H1 (cell line): ENCODE results near the gene NUPR1. TPM values are rescaled to one million over a fixed set of nuclear protein-coding genes. Genes with fewer than 3 reads are reported as not detected.

Experiments
- CTCF ChIA-PET: fragments of 300-600 bp; sonication (Branson Sonifier 250); formaldehyde crosslinking; loops from one replicate; lab custom pipeline; 2021; ENCODE audit not compliant: partially characterized antibody; lab: Charles Lee
- POLR2A ChIA-PET: fragments of 300-600 bp; sonication (Branson Sonifier 250); formaldehyde crosslinking; loops from one replicate; lab custom pipeline; 2021; ENCODE audit warnings: inconsistent platforms; ENCODE audit not compliant: partially characterized antibody; lab: Charles Lee
- DNase-seq, 2 experiments: peaks; one replicate each; pipeline versions ENCODE4 v3.0.0 to v3.0.0-alpha.2; 2010 to 2022; ENCODE audit warnings: low spot score in 2 of 2, low read depth in 1 of 2, mixed read lengths in 1 of 2
- FAIRE-seq: peaks from 2 replicates; lab custom pipeline; 2011; peaks lifted over from hg19 to GRCh38; lab: Jason Lieb, UNC
- H2AFZ ChIP-seq: 2 replicates; pipeline ENCODE4 v1.8.1; 2012; ENCODE audit warnings: low read length, inconsistent platforms
- H2AK5ac ChIP-seq: 2 replicates; pipeline ENCODE4 v1.6.1; 2013; ENCODE audit warnings: low read depth, low read length
- H2BK120ac ChIP-seq: replicated peaks from 2 replicates; pipeline ENCODE3; 2013; ENCODE audit warnings: low read depth, low read length, inconsistent platforms
- H2BK12ac ChIP-seq: 2 replicates; pipeline ENCODE4 v1.6.1; 2013; ENCODE audit warnings: low read depth, low read length
- H2BK15ac ChIP-seq: 2 replicates; pipeline ENCODE4 v1.6.1; 2013; ENCODE audit warnings: low read length
- H2BK20ac ChIP-seq: 2 replicates; pipeline ENCODE4 v1.6.1; 2013; ENCODE audit warnings: low read length
- H2BK5ac ChIP-seq: 2 replicates; pipeline ENCODE4 v1.6.1; 2013; ENCODE audit warnings: low read depth, low read length
- H3K14ac ChIP-seq: 2 replicates; pipeline ENCODE4 v1.6.1; 2013; ENCODE audit warnings: inconsistent platforms; ENCODE audit not compliant: insufficient read length
- H3K18ac ChIP-seq: 2 replicates; pipeline ENCODE4 v1.6.1; 2013; ENCODE audit warnings: low read length; ENCODE audit errors: extremely low read depth
- H3K23ac ChIP-seq: 2 replicates; pipeline ENCODE4 v1.6.1; 2013; ENCODE audit warnings: inconsistent platforms; ENCODE audit not compliant: insufficient read length
- H3K23me2 ChIP-seq: 2 replicates; pipeline ENCODE4 v1.6.1; 2013; ENCODE audit warnings: low read depth, low read length
- H3K27ac ChIP-seq: 2 replicates; pipeline ENCODE4 v1.6.1; 2011; ENCODE audit warnings: low read depth, low read length, inconsistent platforms
- H3K27me3 ChIP-seq, 4 experiments: replicated peaks in 1 of 4; 1 replicate in 1 of 4; 2 replicates in 3 of 4; pipeline versions ENCODE4 v1.6.1 to v1.8.1; 2011 to 2013; ENCODE audit warnings: low read length in 3 of 4, mild to moderate bottlenecking in 3 of 4, inconsistent platforms in 2 of 4, mixed read lengths in 2 of 4, moderate library complexity in 1 of 4; ENCODE audit not compliant: control insufficient read depth in 3 of 4, insufficient read depth in 3 of 4; ENCODE audit errors: extremely low read depth in 1 of 4
- H3K36me3 ChIP-seq, 4 experiments: 2 replicates each; pipeline versions ENCODE4 v1.6.1 to v1.8.1; 2011 to 2013; ENCODE audit warnings: mild to moderate bottlenecking in 4 of 4, low read length in 3 of 4, moderate library complexity in 2 of 4, control low read depth in 1 of 4, inconsistent platforms in 1 of 4; ENCODE audit not compliant: insufficient read depth in 4 of 4, control insufficient read depth in 2 of 4
- H3K4ac ChIP-seq: replicated peaks from 2 replicates; pipeline ENCODE3; 2013; ENCODE audit warnings: low read length, low read depth, mixed read lengths, inconsistent platforms; ENCODE audit not compliant: insufficient read length
- H3K4me1 ChIP-seq, 4 experiments: replicated peaks in 1 of 4; 1 replicate in 1 of 4; 2 replicates in 3 of 4; pipeline versions ENCODE4 v1.6.1 to v1.8.1; 2011 to 2013; ENCODE audit warnings: low read length in 3 of 4, inconsistent platforms in 2 of 4, mixed read lengths in 1 of 4; ENCODE audit not compliant: insufficient read depth in 4 of 4, control insufficient read depth in 3 of 4
- H3K4me2 ChIP-seq, 2 experiments: 2 replicates each; pipeline versions ENCODE4 v1.6.1 to v1.8.1; 2011 to 2013; ENCODE audit warnings: low read depth in 2 of 2, low read length in 2 of 2, control low read depth in 1 of 2, inconsistent platforms in 1 of 2, mild to moderate bottlenecking in 1 of 2; ENCODE audit not compliant: insufficient read depth in 1 of 2
- H3K4me3 ChIP-seq, 4 experiments: fragments of 200-600, 300-600 bp in 1 of 4; sonication (generic), shearing (Covaris generic), sonication (Bioruptor Twin) in 1 of 4; 2 replicates each; pipeline versions ENCODE4 v1.5.1 to v1.8.1; 2011 to 2016; ENCODE audit warnings: low read length in 4 of 4, low read depth in 3 of 4, control low read depth in 2 of 4, inconsistent platforms in 2 of 4, mild to moderate bottlenecking in 2 of 4, mixed read lengths in 1 of 4, moderate library complexity in 1 of 4; ENCODE audit not compliant: insufficient read depth in 2 of 4; ENCODE audit errors: extremely low read depth in 1 of 4
- H3K56ac ChIP-seq: replicated peaks from 2 replicates; pipeline ENCODE3; 2013; ENCODE audit warnings: low read depth, mild to moderate bottlenecking, mixed read lengths, low read length, inconsistent platforms; ENCODE audit not compliant: insufficient read length
- H3K79me1 ChIP-seq: 2 replicates; pipeline ENCODE4 v1.6.1; 2013; ENCODE audit warnings: low read depth, low read length, control low read depth
- H3K79me2 ChIP-seq, 2 experiments: 2 replicates each; pipeline versions ENCODE4 v1.6.1 to v1.8.1; 2012 to 2013; ENCODE audit warnings: low read length in 2 of 2, mild to moderate bottlenecking in 2 of 2, inconsistent platforms in 1 of 2; ENCODE audit not compliant: insufficient read depth in 2 of 2, control insufficient read depth in 1 of 2
- H3K9ac ChIP-seq, 4 experiments: replicated peaks in 1 of 4; 1 replicate in 1 of 4; 2 replicates in 3 of 4; pipeline versions ENCODE4 v1.6.1 to v1.8.1; 2011 to 2013; ENCODE audit warnings: low read depth in 3 of 4, low read length in 3 of 4, control low read depth in 2 of 4, mild to moderate bottlenecking in 2 of 4, moderate library complexity in 2 of 4, inconsistent platforms in 1 of 4; ENCODE audit errors: extremely low read depth in 1 of 4
- H3K9me3 ChIP-seq, 2 experiments: 2 replicates each; pipeline versions ENCODE4 v1.6.1 to v1.8.1; 2012 to 2013; ENCODE audit warnings: mild to moderate bottlenecking in 2 of 2, moderate library complexity in 2 of 2, control low read depth in 1 of 2, inconsistent platforms in 1 of 2, low read depth in 1 of 2, low read length in 1 of 2, mixed read lengths in 1 of 2; ENCODE audit not compliant: insufficient read depth in 2 of 2
- H4K20me1 ChIP-seq, 2 experiments: replicated peaks in 1 of 2; 2 replicates each; pipeline versions ENCODE3 to v1.8.1; 2011 to 2013; ENCODE audit warnings: inconsistent platforms in 2 of 2, low read length in 2 of 2, mild to moderate bottlenecking in 1 of 2; ENCODE audit not compliant: insufficient read depth in 2 of 2, control insufficient read depth in 1 of 2
- H4K5ac ChIP-seq: 2 replicates; pipeline ENCODE4 v1.6.1; 2013; ENCODE audit warnings: low read length, low read depth, mixed read lengths, inconsistent platforms; ENCODE audit not compliant: insufficient read length
- H4K8ac ChIP-seq: 2 replicates; pipeline ENCODE4 v1.8.0; 2013; ENCODE audit warnings: mild to moderate bottlenecking, moderate library complexity, low read length, inconsistent platforms; ENCODE audit not compliant: insufficient read depth; ENCODE audit errors: extremely low read depth
- H4K91ac ChIP-seq: replicated peaks from 2 replicates; pipeline ENCODE3; 2013; ENCODE audit warnings: low read length, mixed read lengths, inconsistent platforms; ENCODE audit not compliant: insufficient read length
- CBX8 ChIP-seq: fragments of 300-800, 300-1000 bp; sonication (generic); IDR thresholded peaks from 2 replicates; pipeline ENCODE4 v1.7.1; 2016; ENCODE audit warnings: low read depth, low read length, borderline replicate concordance
- CTCF ChIP-seq, 3 experiments: IDR thresholded peaks; 1 replicate in 2 of 3; 2 replicates in 1 of 3; pipeline versions ENCODE4 v1.5.1 to v1.6.1; 2011; ENCODE audit warnings: low read length in 3 of 3, mild to moderate bottlenecking in 3 of 3, inconsistent platforms in 2 of 3, low read depth in 1 of 3, moderate library complexity in 1 of 3; ENCODE audit not compliant: insufficient read depth in 1 of 3; ENCODE audit errors: control extremely low read depth in 1 of 3
- WGBS, 2 experiments: shearing (Covaris generic) in 1 of 2; methylation state at CpG; one replicate each; pipeline versions ENCODE4 v1.1.6 to v1.1.7; 2013 to 2015; ENCODE audit warnings: low lambda C conversion rate in 2 of 2, mixed read lengths in 2 of 2, inconsistent platforms in 1 of 2, low coverage in 1 of 2, missing lambda C conversion rate in 1 of 2; ENCODE audit not compliant: insufficient replicate concordance in 2 of 2, insufficient coverage in 1 of 2, insufficient read length in 1 of 2; ENCODE audit errors: extremely low coverage in 1 of 2, missing lambda C conversion rate in 1 of 2; 5-methylcytosine and 5-hydroxymethylcytosine counted together
- polyA plus RNA-seq, 7 experiments: library from polyadenylated mRNA; depleted of rRNA in 3 of 7; stranded (reverse) in 5 of 7; unstranded in 2 of 7; fragments of >200 nt in 5 of 7; fragments of 200-250 nt in 2 of 7; gene quantifications; 1 replicate in 5 of 7; 2 replicates in 1 of 7; 4 replicates in 1 of 7; pipeline versions ENCODE4 v1.2.1 to v1.2.3, GENCODE V29; 2011 to 2013; ENCODE audit warnings: missing spikeins in 2 of 7, mixed read lengths in 2 of 7
- total RNA-seq: library from RNA; stranded (reverse); fragmentation: NEBNext Ultra II Directional; extraction: Animal tissue kit (Norgen Biotek cat#: 25700); gene quantifications from 2 replicates; pipeline ENCODE4 v1.2.1, GENCODE V29; 2021

Gene NUPR1
- total and polyA plus RNA-seq, 2 of the 8 experiments (the other 6 are each of a cell fraction or from before 2014, with no cell fraction given): 0.17 to 0.20 TPM

GRCh38 chr16:28562199-28562598, 23.4 kb upstream of the NUPR1 start:
- Histone ChIP-seq H3K27ac (no peak overlapping the region), H2BK20ac (no peak overlapping the region), H2BK5ac (no peak overlapping the region), H2BK15ac (no peak overlapping the region), H2BK12ac (no peak overlapping the region), H2AFZ (no peak overlapping the region), H3K27me3 (no peaks in the 10 kb centered on the region), H3K18ac (no peak overlapping the region), H3K4me1 (no peaks in the 10 kb centered on the region), H4K91ac (no peak overlapping the region), H3K9ac (no peak overlapping the region), H3K36me3 (peaks cover 0 to 2% (median 0%) of the 10 kb centered on the region in 4 experiments; a peak in 1 of 8 replicates), H3K79me1 (no peaks in the 10 kb centered on the region), H3K4ac (no peak overlapping the region), H4K8ac (no peak overlapping the region), H4K20me1 (peaks cover 0 to 2% of the 10 kb centered on the region in 2 experiments), H3K4me3 (no peak overlapping the region), H2BK120ac (no peak overlapping the region), H3K9me3 (peaks cover 2 to 3% of the 10 kb centered on the region in 2 experiments), H4K5ac (no peak overlapping the region), H2AK5ac (no peak overlapping the region), H3K4me2 (no peak overlapping the region), H3K23ac (no peak overlapping the region), H3K14ac (no peak overlapping the region), H3K56ac (no peak overlapping the region), H3K23me2 (no peaks in the 10 kb centered on the region), H3K79me2 (no peaks in the 10 kb centered on the region; a peak in 1 of 4 replicates)
- no peak for FAIRE-seq
- CTCF ChIA-PET: no interaction called here
- DNase-seq: no peak
- POLR2A ChIA-PET: no interaction called here
- WGBS, 2 experiments: 84% methylated on average over 4 of the region's 4 CpGs; no CpG with 5 or more reads in 1 of the 2 experiments
- TF ChIP-seq CTCF (IDR thresholded peaks at IDR 0.05; ENCODE audit: control extremely low read depth in 1 of 3, insufficient read depth in 1 of 3, low read depth in 1 of 3, low read length in 3 of 3): no peak
- no peak for TF ChIP-seq CBX8
